NCI-H446 treated with DMSO at 0.1 percent for 48 hours (cell line): ENCODE data around the gene PSMA2.

Experiments used
- DNase-seq: peaks from one replicate; lab custom pipeline; 2025; lab: John Stamatoyannopoulos, UW

Gene PSMA2

DNA sequence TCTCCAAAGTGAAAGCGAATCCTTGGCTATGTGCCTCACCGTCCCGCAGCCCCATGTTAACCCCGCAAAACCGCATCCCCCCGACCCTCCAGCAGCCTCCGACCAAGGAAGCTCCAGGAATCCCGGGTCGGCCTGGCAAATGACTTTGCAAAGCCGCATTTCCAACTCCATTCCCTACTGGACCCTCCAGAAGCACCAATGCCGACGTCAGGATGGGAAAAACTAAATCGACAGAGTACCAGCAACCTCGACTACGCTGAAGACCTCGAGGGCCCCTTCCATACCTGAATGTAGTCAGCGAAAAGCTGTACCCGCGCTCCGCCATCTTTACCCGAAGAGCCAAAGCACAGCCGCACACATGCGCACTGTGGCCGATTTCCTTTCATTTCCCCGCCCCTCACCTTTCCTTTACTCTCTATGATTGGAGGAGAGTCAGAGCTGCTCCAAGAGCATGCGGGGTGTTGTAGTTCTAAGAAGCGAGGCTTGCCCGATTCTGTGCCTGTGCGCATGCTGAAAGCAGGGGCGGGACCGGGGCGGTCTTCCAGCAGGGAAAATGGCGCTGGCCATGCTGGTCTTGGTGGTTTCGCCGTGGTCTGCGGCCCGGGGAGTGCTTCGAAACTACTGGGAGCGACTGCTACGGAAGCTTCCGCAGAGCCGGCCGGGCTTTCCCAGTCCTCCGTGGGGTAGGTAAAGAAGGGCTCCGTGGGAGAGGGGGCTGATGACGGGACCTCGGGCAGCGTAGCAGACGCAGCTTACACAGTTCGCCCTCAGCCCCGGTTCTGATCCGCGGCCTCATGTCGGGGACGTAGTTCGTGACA lies at the start of gene PSMA2, which contains the start of gene MRPL32:
Gene PSMA2 (minus strand): TSS at position 341 of the 818 bp plus-strand sequence. CDS start 16 bp downstream, at position 325.
Gene MRPL32 (plus strand): TSS at position 543 of the 818 bp plus-strand sequence. CDS start 11 bp downstream, at position 554.
- DNase-seq: peak; percentile 96

- no peak for DNase-seq
Measured at GRCh38 chr7:42981601-42982000, 49.6 kb upstream of the PSMA2 start.

- DNase-seq: no peak
Measured at GRCh38 chr7:42980514-42980913, 48.5 kb upstream of the PSMA2 start.

DNA sequence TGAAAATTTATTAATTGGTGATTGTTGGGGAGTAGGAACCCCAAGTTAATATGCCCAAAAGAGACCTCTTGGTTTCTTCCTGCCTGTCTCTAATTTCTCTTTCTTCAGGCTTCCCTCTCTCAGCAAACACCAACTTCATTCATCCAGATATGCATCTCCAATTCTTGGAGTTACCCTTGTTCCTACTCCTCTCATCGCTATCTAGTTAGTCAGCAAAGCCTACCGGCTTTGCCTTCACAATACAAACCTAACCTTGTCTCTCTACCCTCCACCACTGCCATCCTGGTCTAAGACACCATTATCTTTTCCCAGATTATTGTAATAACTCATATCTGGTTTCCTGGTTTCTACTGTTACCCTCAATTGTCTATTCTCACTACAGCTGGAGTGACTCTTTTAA lies 48.1 kb upstream of the PSMA2 start:
- DNase-seq: no peak

- no peak for DNase-seq
Measured at GRCh38 chr7:42978496-42978895, 46.5 kb upstream of the PSMA2 start.

- DNase-seq: no peak
Measured at GRCh38 chr7:42976371-42976770, 44.4 kb upstream of the PSMA2 start.

- no peak for DNase-seq
Measured at GRCh38 chr7:42972699-42973500, 40.9 kb upstream of the PSMA2 start.

DNA sequence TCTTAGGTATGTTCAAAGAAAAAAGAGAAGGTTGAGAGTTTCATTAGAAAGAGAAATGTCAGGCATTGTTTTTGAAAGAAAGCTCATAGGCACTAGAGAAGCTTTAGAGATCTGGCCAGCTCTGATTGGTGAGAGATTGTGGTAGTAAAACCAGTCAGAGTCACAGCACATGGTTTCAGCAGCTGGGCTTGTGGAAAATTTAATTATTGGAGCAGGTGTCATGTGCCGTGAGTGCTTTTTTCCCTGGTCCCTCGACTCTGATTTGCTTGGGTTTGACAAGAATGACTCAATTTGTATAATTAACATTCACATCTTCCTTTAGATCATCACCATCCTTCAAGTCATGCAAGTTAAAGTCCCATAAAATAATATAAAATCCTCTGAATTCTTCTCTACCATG lies 35.4 kb upstream of the PSMA2 start:
- DNase-seq: no peak

DNA sequence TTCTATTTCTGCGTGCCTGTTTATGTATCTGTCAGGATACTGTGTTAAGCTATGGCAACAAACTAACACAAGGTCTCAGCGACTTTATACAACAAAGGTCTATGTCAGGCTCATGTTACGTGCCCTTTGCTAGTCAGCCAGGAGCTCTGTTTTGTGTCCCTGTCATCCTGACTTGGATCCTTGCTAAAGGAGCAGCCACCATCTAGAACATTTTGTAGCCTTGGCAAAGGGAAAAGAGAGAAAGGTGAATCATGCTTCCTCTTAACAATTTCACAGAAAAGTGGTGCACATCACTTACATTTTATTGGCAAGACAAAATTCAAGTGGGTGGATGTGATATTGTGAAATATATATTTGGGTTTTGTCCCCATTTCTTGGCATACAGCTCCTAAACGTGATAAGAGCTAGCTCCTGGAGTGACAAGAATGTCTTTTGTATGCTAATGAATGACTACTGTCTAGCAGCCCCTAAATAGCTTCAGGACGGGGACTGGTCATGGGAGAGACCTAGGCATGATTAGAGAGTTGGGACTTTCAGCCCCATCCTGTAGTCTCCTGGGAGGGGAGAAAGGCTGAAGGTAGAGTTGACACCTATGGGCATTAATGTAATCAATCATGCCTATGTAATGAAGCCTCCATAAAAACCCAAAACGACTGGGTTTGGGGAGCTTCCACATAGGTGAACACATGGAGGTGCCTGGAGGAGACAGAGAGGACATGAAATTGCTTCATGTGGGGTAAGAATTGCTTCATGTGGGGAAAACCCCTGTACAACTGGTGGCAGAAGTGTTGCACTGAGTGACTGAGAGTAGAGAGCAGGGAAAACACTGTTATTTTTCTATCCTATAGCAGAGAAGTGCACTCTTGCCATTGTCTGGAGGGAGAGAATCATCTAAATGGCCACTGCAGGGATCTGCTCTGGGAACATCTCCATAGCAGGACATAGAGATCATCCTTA lies 33.2 kb upstream of the PSMA2 start:
- no peak for DNase-seq

- DNase-seq: no peak
Measured at GRCh38 chr7:42964293-42964692, 32.3 kb upstream of the PSMA2 start.

DNA sequence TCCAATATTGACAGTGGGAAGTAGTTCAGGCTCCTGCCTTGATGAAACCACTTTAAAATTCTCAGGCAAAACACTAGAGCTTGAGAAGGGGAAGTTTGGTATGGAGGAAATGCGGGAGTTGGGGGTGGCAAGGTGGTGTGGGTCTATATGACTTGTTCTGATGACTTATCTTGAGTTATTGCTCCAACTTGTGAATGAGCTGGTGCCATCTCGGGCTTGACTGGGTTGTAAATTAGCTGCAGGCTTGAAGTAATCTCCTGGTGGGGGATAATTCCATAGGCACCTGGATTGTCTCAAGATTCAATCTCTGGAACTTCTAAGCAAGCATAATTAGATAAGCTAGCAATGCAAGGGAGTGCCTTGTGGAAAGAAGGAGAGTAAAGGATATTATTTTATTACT lies 29.2 kb upstream of the PSMA2 start:
- DNase-seq: no peak

GRCh38 chr7:42960762-42961161 lies 28.8 kb upstream of the PSMA2 start:
- DNase-seq: no peak

GRCh38 chr7:42959549-42959948 lies 27.6 kb upstream of the PSMA2 start:
- no peak for DNase-seq

DNA sequence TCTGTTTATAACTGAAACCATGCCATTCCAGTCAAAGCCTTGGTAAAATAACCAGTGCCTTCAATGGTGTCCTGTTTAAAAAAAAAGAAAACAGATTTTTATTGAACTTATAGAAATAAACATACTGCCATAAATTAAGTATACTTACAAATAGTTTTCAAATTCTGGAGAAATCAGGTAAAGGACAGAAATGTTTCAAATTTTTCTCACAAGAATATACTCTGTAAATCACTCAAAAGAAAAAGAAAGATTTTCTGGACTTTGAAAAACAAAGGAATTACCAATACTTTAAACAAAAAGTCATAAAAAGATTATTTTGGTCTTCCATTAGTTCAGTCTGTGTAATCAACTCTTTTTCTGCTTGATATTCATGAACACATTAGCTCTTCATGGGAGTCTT lies 24.1 kb upstream of the PSMA2 start:
- no peak for DNase-seq

DNA sequence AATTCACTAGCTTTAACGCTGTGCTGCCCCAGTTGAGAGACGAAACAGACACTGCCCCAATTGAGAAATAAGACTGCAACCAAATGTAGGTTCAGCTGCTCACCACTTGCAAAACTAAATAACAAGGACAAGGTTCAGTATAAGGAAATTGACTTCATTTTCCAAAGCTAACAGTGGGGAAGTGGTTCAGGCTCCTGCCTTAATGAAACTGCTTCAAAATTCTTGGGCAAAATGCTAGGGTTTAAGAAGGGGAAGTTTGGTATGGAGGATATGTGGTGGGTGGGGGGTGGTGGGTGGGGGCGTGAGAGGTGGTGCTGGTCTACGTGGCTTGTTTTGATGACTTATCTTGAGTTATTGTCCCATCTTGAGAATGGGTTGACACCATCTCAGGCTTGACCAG lies 22.0 kb upstream of the PSMA2 start:
- no peak for DNase-seq

DNA sequence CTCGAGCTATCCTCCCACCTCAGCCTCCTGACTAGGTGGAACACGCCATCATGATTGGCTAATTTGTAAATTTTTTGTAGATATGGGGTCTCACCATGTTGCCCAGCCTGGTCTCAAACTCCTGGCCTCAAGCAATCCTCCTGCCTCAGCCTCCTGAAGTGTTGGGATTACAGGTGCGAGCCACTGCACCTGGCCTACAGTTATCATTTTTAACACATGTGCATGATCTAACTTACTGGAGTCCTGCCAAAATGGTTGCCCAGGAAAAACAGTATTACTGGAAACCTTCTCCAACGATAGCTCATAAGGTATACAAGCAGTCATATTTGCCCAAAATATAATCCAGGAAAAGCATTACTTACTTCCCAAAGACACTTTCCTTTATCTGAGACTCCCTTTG lies 20.4 kb upstream of the PSMA2 start:
- DNase-seq: no peak

- no peak for DNase-seq
Measured at GRCh38 chr7:42950417-42950816, 18.4 kb upstream of the PSMA2 start.

- no peak for DNase-seq
Measured at GRCh38 chr7:42947521-42947920, 15.5 kb upstream of the PSMA2 start.

DNA sequence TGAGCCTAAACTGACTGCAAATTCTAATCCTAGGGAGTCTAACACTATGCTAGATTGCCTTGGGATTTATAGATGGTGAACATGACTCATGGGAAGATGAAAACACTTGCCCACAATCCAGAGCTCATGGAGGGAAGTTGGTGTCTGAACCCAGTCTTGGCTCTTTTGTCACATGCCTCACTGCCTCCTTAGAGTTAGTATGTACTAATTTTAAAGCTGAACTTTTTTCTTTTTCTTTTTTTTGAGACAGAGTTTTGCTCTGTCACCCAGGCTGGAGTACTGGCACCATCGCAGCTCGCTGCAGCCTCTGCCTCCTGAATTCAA lies 14.6 kb upstream of the PSMA2 start:
- no peak for DNase-seq

DNA sequence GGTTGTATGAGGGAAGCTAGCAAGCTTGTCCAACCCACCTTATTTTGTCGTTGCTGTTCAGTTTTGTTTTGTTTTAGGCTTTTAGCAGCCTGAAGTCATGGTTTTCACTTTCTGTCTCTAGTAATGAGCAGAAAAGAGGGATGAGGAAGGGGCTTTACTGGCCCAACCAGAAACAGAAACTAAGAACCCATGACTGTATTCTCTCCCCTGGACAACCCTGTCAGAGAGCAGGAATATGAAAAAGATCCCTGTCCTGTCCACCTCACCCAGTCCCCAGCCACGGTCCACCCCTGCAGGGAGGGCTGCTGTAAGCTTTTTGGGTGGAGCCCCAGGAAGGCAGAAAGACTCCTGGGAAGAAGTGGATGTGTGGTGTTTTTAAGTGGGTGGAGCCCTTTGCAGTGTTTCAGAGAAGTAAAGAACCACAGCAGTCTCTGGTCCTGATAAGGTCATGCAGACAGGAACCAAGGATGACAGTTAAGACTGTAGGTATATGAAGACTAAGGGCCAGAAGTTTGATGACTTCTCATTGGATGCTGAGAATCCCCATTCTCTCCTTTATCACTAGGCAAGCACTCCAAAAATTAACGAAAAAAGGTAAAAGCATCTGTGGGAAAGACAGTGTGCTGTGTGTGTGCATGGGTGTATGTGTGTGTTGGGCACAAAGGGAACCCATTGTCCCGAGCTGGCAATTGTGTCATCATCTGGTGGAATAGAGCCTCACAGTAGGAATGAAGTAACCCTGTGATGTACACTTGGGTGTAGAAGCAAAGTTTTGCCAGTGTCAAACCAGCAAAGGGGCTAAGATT lies 14.1 kb upstream of the PSMA2 start:
- DNase-seq: no peak
